Vagina (tissue), 2 donors: ENCODE data around the gene PA2G4. TPM values are rescaled to one million over a fixed set of nuclear protein-coding genes. Genes with fewer than 3 reads are reported as not detected.
A peak's percentile ranks its signal among the peaks of the same experiment; 100 is the strongest.
"Not testable (repeated sequence)": the region's sequence is repeated elsewhere in the genome, so short reads cannot be mapped to it uniquely, and the experiment has no call there.

Experiments used
- DNase-seq, 2 donors: peaks; one replicate each; pipeline ENCODE4 v3.0.0-alpha.2; 2017; ENCODE audit errors: extremely low spot score in 2 of 2
- H3K27ac ChIP-seq: fragments of 200-600 bp; sonication (generic); one replicate; pipeline ENCODE4 v1.5.1; 2019
- H3K27me3 ChIP-seq: fragments of 200-600 bp; sonication (generic); one replicate; pipeline ENCODE4 v1.5.1; 2019
- H3K36me3 ChIP-seq, 2 donors: fragments of 200-600 bp; sonication (generic); one replicate each; pipeline ENCODE4 v1.5.1; 2017 to 2019
- H3K4me1 ChIP-seq: fragments of 200-600 bp; sonication (generic); one replicate; pipeline ENCODE4 v1.5.1; 2019
- H3K4me3 ChIP-seq, 2 donors: fragments of 200-600 bp; sonication (generic); 1 replicate in 1 of 2; 2 replicates in 1 of 2; pipeline ENCODE4 v1.5.1; 2016 to 2019
- H3K9me3 ChIP-seq: fragments of 200-600 bp; sonication (generic); one replicate; pipeline ENCODE4 v1.5.1; 2019
- POLR2A ChIP-seq, 2 donors: fragments of 450-650 bp; IDR thresholded peaks; one replicate each; pipeline ENCODE4 v1.6.1; 2017; ENCODE audit warnings: antibody characterized with exemption in 2 of 2, mild to moderate bottlenecking in 2 of 2, moderate library complexity in 2 of 2
- POLR2AphosphoS5 ChIP-seq, 2 donors: sonication (generic); formaldehyde crosslinking; IDR thresholded peaks; one replicate each; pipeline ENCODE4 v1.9.0; 2017; ENCODE audit warnings: antibody characterized with exemption in 2 of 2, mild to moderate bottlenecking in 2 of 2, low read depth in 1 of 2; ENCODE audit not compliant: insufficient read depth in 1 of 2
- intact Hi-C: fragments of 100-400 bp; cut with DNase I; formaldehyde crosslinking; loops from one replicate; pipeline ENCODE4 v1.15.1; 2023
- total RNA-seq: library from RNA; depleted of rRNA; stranded (reverse); fragments of >200 nt; gene quantifications from one replicate; pipeline ENCODE4 v1.2.3, GENCODE V29; 2016
- TF ChIP-seq, protein P1 (sequence below), 3 experiments: fragments of 450-650 bp in 2 of 3; fragments of 200-600 bp in 1 of 3; sonication (generic) in 1 of 3; IDR thresholded peaks; one replicate each; pipeline ENCODE4 v1.5.1; 2017 to 2019; ENCODE audit warnings: antibody characterized with exemption in 3 of 3, mild to moderate bottlenecking in 2 of 3, moderate library complexity in 2 of 3

PA2G4 gene
- 116 TPM for total RNA-seq

- peak within 1 kb of the TSS; percentile 62 to 97 for H3K4me3 ChIP-seq
- peaks cover 35% of the 10 kb centered on the region for H3K4me1 ChIP-seq
- intact Hi-C loops: no loop called here
- H3K27me3 ChIP-seq: no peaks in the 10 kb centered on the region
- TF ChIP-seq POLR2AphosphoS5 (IDR thresholded peaks at IDR 0.05; ENCODE audit: insufficient read depth in 1 of 2, low read depth in 1 of 2): peak; percentile 98 to 99
- TF ChIP-seq POLR2A (IDR thresholded peaks at IDR 0.05): peak in 1 of 2 donors; percentile 73
- TF ChIP-seq, protein P1, sequence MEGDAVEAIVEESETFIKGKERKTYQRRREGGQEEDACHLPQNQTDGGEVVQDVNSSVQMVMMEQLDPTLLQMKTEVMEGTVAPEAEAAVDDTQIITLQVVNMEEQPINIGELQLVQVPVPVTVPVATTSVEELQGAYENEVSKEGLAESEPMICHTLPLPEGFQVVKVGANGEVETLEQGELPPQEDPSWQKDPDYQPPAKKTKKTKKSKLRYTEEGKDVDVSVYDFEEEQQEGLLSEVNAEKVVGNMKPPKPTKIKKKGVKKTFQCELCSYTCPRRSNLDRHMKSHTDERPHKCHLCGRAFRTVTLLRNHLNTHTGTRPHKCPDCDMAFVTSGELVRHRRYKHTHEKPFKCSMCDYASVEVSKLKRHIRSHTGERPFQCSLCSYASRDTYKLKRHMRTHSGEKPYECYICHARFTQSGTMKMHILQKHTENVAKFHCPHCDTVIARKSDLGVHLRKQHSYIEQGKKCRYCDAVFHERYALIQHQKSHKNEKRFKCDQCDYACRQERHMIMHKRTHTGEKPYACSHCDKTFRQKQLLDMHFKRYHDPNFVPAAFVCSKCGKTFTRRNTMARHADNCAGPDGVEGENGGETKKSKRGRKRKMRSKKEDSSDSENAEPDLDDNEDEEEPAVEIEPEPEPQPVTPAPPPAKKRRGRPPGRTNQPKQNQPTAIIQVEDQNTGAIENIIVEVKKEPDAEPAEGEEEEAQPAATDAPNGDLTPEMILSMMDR (IDR thresholded peaks at IDR 0.05): peak in 1 of 3 experiments; percentile 14
- H3K9me3 ChIP-seq: no peaks in the 10 kb centered on the region
- peak within 1 kb of the TSS; percentile 85 for H3K27ac ChIP-seq
- H3K36me3 ChIP-seq: peaks cover 0 to 34% of the 10 kb centered on the region in 2 donors
- peak; percentile 99 for DNase-seq
Observed at GRCh38 chr12:56104109-56104814, at the start of gene PA2G4. PA2G4 (plus strand) TSS chr12:56104559; CDS start chr12:56104738, 179 bp downstream.

- intact Hi-C loops, H3K4me3 ChIP-seq, H3K27me3 ChIP-seq, H3K27ac ChIP-seq, H3K36me3 ChIP-seq, DNase-seq, H3K4me1 ChIP-seq, H3K9me3 ChIP-seq: not testable (repeated sequence)
Observed at GRCh38 chr12:56059964-56060363, 44.4 kb upstream of the PA2G4 start.

DNA sequence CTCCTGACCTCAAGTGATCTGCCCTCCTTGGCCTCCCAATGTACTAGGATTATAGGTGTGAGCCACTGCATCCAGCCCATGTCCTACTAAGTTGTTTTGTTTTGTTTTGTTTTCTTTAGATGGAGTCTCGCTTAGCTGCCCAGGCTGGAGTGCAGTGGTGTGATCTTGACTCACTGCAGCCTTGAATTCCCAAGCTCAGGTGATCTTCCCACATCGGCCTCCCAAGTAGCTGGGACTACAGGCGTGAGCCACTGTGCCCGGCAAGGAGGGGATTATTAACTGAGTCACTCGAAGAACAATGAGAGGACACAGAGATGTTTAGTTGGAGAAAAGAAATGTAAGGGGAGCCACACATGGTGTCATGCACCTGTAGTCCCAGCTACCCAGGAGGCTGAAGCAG lies 42.4 kb upstream of the PA2G4 start:
- DNase-seq: no peak
- H3K27ac ChIP-seq: no peak overlapping the region
- H3K36me3 ChIP-seq: no peaks in the 10 kb centered on the region
- H3K4me3 ChIP-seq: no peak overlapping the region
- no peaks in the 10 kb centered on the region for H3K4me1 ChIP-seq
- TF ChIP-seq POLR2A (IDR thresholded peaks at IDR 0.05) (no peak), POLR2AphosphoS5 (IDR thresholded peaks at IDR 0.05; ENCODE audit: insufficient read depth in 1 of 2, low read depth in 1 of 2) (no peak)
- TF ChIP-seq, protein P1 (IDR thresholded peaks at IDR 0.05): no peak
- H3K27me3 ChIP-seq: no peaks in the 10 kb centered on the region
- no peaks in the 10 kb centered on the region for H3K9me3 ChIP-seq
- intact Hi-C loops: no loop called here

- intact Hi-C loops: no loop called here
Observed at GRCh38 chr12:56062996-56063395, 41.4 kb upstream of the PA2G4 start.

DNA sequence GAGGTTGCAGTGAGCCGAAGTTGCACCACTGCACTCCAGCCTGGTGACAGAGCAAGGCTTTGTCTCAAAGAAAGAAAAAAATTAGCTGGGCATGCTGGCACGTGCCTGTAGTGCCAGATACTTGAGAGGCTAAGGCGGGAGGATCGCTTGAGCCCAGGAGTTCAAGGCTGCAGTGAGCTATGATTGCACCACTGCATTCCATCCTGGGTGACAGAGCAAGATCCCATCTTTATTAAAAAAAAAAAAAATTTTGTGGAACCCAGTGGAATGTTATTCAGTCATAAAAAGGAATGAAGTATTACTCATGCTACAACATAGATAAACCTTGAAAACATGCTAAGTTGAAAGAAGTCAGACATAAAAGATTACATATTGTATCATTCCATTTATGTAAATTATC lies 32.7 kb upstream of the PA2G4 start:
- Histone ChIP-seq H3K4me3 (no peak overlapping the region), H3K36me3 (no peaks in the 10 kb centered on the region), H3K27me3 (no peaks in the 10 kb centered on the region), H3K27ac (no peak overlapping the region), H3K4me1 (no peaks in the 10 kb centered on the region), H3K9me3 (no peaks in the 10 kb centered on the region)
- TF ChIP-seq POLR2AphosphoS5 (IDR thresholded peaks at IDR 0.05; ENCODE audit: insufficient read depth in 1 of 2, low read depth in 1 of 2): no peak
- TF ChIP-seq POLR2A (IDR thresholded peaks at IDR 0.05): no peak
- TF ChIP-seq, protein P1 (IDR thresholded peaks at IDR 0.05): no peak
- intact Hi-C loops: no loop called here
- no peak for DNase-seq

More at GRCh38 chr12:56062996-56063395, 41.4 kb upstream of the PA2G4 start:
- H3K4me1 ChIP-seq: no peaks in the 10 kb centered on the region
- no peaks in the 10 kb centered on the region for H3K9me3 ChIP-seq
- TF ChIP-seq POLR2A (IDR thresholded peaks at IDR 0.05) (no peak), POLR2AphosphoS5 (IDR thresholded peaks at IDR 0.05; ENCODE audit: insufficient read depth in 1 of 2, low read depth in 1 of 2) (no peak)
- TF ChIP-seq, protein P1 (IDR thresholded peaks at IDR 0.05): no peak
- H3K27ac ChIP-seq: no peak overlapping the region
- no peaks in the 10 kb centered on the region for H3K36me3 ChIP-seq
- no peaks in the 10 kb centered on the region for H3K27me3 ChIP-seq
- H3K4me3 ChIP-seq: no peak overlapping the region
- DNase-seq: no peak
